Stimulated activated naive CD8-positive, alpha-beta T cell treated with anti-CD3 and anti-CD28 coated beads, Interleukin-15, amount 100 ng/mL, for 72 hours (primary cell): ENCODE results near the gene MOV10L1.
"Not testable (repeated sequence)": the region's sequence is repeated elsewhere in the genome, so short reads cannot be mapped to it uniquely, and the experiment has no call there.

Source experiments
- ATAC-seq: fragments of 150-1000 bp; cut with Tn5 transposase; 2 replicates; pipeline ENCODE4 v1.10.0; 2021; ENCODE audit warnings: mild to moderate bottlenecking, moderate library complexity
- DNase-seq, 2 donors: peaks; one replicate each; pipeline ENCODE4 v3.0.0; 2021 to 2022
- H3K27ac Mint-ChIP-seq, 2 donors: one replicate each; pipeline ENCODE4 v1.8.0; 2022; ENCODE audit warnings: mild to moderate bottlenecking in 2 of 2, mixed read lengths in 2 of 2, moderate library complexity in 2 of 2
- H3K27me3 Mint-ChIP-seq: one replicate; pipeline ENCODE4 v1.8.0; 2022; ENCODE audit warnings: mixed read lengths
- H3K4me1 Mint-ChIP-seq: one replicate; pipeline ENCODE4 v1.8.0; 2022; ENCODE audit warnings: mild to moderate bottlenecking, mixed read lengths
- H3K4me3 Mint-ChIP-seq, 2 donors: one replicate each; pipeline ENCODE4 v1.8.0; 2022; ENCODE audit warnings: mild to moderate bottlenecking in 2 of 2, mixed read lengths in 2 of 2, moderate library complexity in 1 of 2
- H3K9me3 Mint-ChIP-seq, 2 donors: one replicate each; pipeline ENCODE4 v1.8.0; 2022; ENCODE audit warnings: mixed read lengths in 2 of 2

MOV10L1 gene

GRCh38 chr22:50083462-50084079 is 6.2 kb upstream of the MOV10L1 start:
- no peaks in the 10 kb centered on the region for H3K9me3 Mint-ChIP-seq
- ATAC-seq (no peak), DNase-seq (no peak)
- H3K27me3 Mint-ChIP-seq: peaks cover 14% of the 10 kb centered on the region
- no peak overlapping the region for H3K4me3 Mint-ChIP-seq
- peaks cover 10% of the 10 kb centered on the region for H3K4me1 Mint-ChIP-seq
- no peak overlapping the region for H3K27ac Mint-ChIP-seq

GRCh38 chr22:50084080-50084477 is 5.7 kb upstream of the MOV10L1 start:
- peaks cover 14% of the 10 kb centered on the region for H3K27me3 Mint-ChIP-seq
- H3K4me1 Mint-ChIP-seq: peaks cover 10% of the 10 kb centered on the region
- ATAC-seq (no peak), DNase-seq (no peak)
- peaks cover 0 to 1% of the 10 kb centered on the region in 2 donors for H3K9me3 Mint-ChIP-seq
- H3K27ac Mint-ChIP-seq: peak overlapping the region in 1 of 2 donors; percentile 54
- H3K4me3 Mint-ChIP-seq: no peak overlapping the region

GRCh38 chr22:50084614-50085021 is 5.2 kb upstream of the MOV10L1 start:
- DNase-seq: no peak
- Mint-ChIP-seq H3K4me1 (peaks cover 10% of the 10 kb centered on the region), H3K4me3 (no peak overlapping the region)

GRCh38 chr22:50085211-50085972 is 4.4 kb upstream of the MOV10L1 start, which contains the start of gene MLC1:
Gene MLC1, minus strand, starts transcription at chr22:50085426. Its CDS starts 524 bp downstream, at chr22:50084902.
- no peak within 1 kb of the TSS for H3K4me3 Mint-ChIP-seq
- peak; percentile 38 to 41 for DNase-seq
- ATAC-seq: no peak
- H3K27me3 Mint-ChIP-seq: peaks cover 16% of the 10 kb centered on the region
- peaks cover 10% of the 10 kb centered on the region for H3K4me1 Mint-ChIP-seq
- peak within 1 kb of the TSS; percentile 54 to 59 for H3K27ac Mint-ChIP-seq
- H3K9me3 Mint-ChIP-seq: peaks cover 2 to 9% of the 10 kb centered on the region in 2 donors

More at GRCh38 chr22:50084614-50085021, 5.2 kb upstream of the MOV10L1 start:
- H3K27ac Mint-ChIP-seq: no peak overlapping the region
- peaks cover 0 to 6% of the 10 kb centered on the region in 2 donors for H3K9me3 Mint-ChIP-seq
- no peak for ATAC-seq
- peaks cover 14% of the 10 kb centered on the region for H3K27me3 Mint-ChIP-seq

GRCh38 chr22:50086526-50086925 is 3.3 kb upstream of the MOV10L1 start:
- DNase-seq (no peak), ATAC-seq (no peak)
- peaks cover 10% of the 10 kb centered on the region for H3K4me1 Mint-ChIP-seq
- H3K27ac Mint-ChIP-seq: no peak overlapping the region
- H3K4me3 Mint-ChIP-seq: no peak overlapping the region
- H3K27me3 Mint-ChIP-seq: peaks cover 26% of the 10 kb centered on the region
- H3K9me3 Mint-ChIP-seq: peaks cover 4 to 14% of the 10 kb centered on the region in 2 donors

GRCh38 chr22:50086975-50087374 is 2.8 kb upstream of the MOV10L1 start:
- peaks cover 4 to 14% of the 10 kb centered on the region in 2 donors for H3K9me3 Mint-ChIP-seq
- not testable (repeated sequence) for DNase-seq, ATAC-seq, H3K27ac Mint-ChIP-seq, H3K4me3 Mint-ChIP-seq, H3K4me1 Mint-ChIP-seq
- peaks cover 26% of the 10 kb centered on the region for H3K27me3 Mint-ChIP-seq

GRCh38 chr22:50087646-50088045 is 2.2 kb upstream of the MOV10L1 start:
- no peak for ATAC-seq
- no peak overlapping the region for H3K4me3 Mint-ChIP-seq
- peaks cover 26% of the 10 kb centered on the region for H3K27me3 Mint-ChIP-seq
- peaks cover 4 to 14% of the 10 kb centered on the region in 2 donors for H3K9me3 Mint-ChIP-seq
- peaks cover 10% of the 10 kb centered on the region for H3K4me1 Mint-ChIP-seq
- no peak for DNase-seq
- H3K27ac Mint-ChIP-seq: no peak overlapping the region

- Mint-ChIP-seq H3K4me3 (no peak overlapping the region), H3K27ac (no peak overlapping the region)
- no peak for ATAC-seq
Measured at GRCh38 chr22:50088096-50088495, 1.7 kb upstream of the MOV10L1 start.

GRCh38 chr22:50089231-50089630 is 575 bp upstream of the MOV10L1 start:
- Mint-ChIP-seq H3K4me1 (no peaks in the 10 kb centered on the region), H3K27ac (no peak overlapping the region), H3K4me3 (no peak overlapping the region), H3K27me3 (peaks cover 26% of the 10 kb centered on the region), H3K9me3 (peaks cover 4 to 14% of the 10 kb centered on the region in 2 donors)
- DNase-seq (no peak), ATAC-seq (no peak)

More at GRCh38 chr22:50088096-50088495, 1.7 kb upstream of the MOV10L1 start:
- peaks cover 26% of the 10 kb centered on the region for H3K27me3 Mint-ChIP-seq
- no peak for DNase-seq
- peaks cover 8% of the 10 kb centered on the region for H3K4me1 Mint-ChIP-seq
- peaks cover 4 to 14% of the 10 kb centered on the region in 2 donors for H3K9me3 Mint-ChIP-seq

- Mint-ChIP-seq H3K4me3 (no peak overlapping the region), H3K27me3 (peaks cover 32% of the 10 kb centered on the region), H3K27ac (no peak overlapping the region), H3K4me1 (no peaks in the 10 kb centered on the region), H3K9me3 (peaks cover 4 to 14% of the 10 kb centered on the region in 2 donors)
- ATAC-seq: no peak
- no peak for DNase-seq
Measured at GRCh38 chr22:50090412-50090714, 557 bp downstream of the MOV10L1 start.

- ATAC-seq: no peak
- H3K9me3 Mint-ChIP-seq: peaks cover 4 to 14% of the 10 kb centered on the region in 2 donors
- H3K27me3 Mint-ChIP-seq: peaks cover 37% of the 10 kb centered on the region
- no peaks in the 10 kb centered on the region for H3K4me1 Mint-ChIP-seq
- DNase-seq: no peak
- H3K4me3 Mint-ChIP-seq: no peak overlapping the region
- no peak overlapping the region for H3K27ac Mint-ChIP-seq
Measured at GRCh38 chr22:50091092-50091768, 1.4 kb downstream of the MOV10L1 start.

- Mint-ChIP-seq H3K27me3 (peaks cover 41% of the 10 kb centered on the region), H3K4me3 (no peak overlapping the region), H3K4me1 (no peaks in the 10 kb centered on the region), H3K27ac (no peak overlapping the region), H3K9me3 (peaks cover 4 to 14% of the 10 kb centered on the region in 2 donors)
- DNase-seq: no peak
- no peak for ATAC-seq
Measured at GRCh38 chr22:50092342-50092741, 2.5 kb downstream of the MOV10L1 start.

GRCh38 chr22:50098052-50098451 is 8.2 kb downstream of the MOV10L1 start:
- H3K27me3 Mint-ChIP-seq: peaks cover 65% of the 10 kb centered on the region
- H3K27ac Mint-ChIP-seq: no peak overlapping the region
- no peak overlapping the region for H3K4me3 Mint-ChIP-seq

GRCh38 chr22:50101870-50102565 is 12.2 kb downstream of the MOV10L1 start:
- Mint-ChIP-seq H3K9me3 (no peaks in the 10 kb centered on the region), H3K27me3 (peaks cover 46% of the 10 kb centered on the region), H3K27ac (peak overlapping the region in 1 of 2 donors; percentile 90), H3K4me3 (no peak overlapping the region), H3K4me1 (peaks cover 30% of the 10 kb centered on the region)
- ATAC-seq (no peak), DNase-seq (no peak)

More at GRCh38 chr22:50098052-50098451, 8.2 kb downstream of the MOV10L1 start:
- no peak for DNase-seq
- no peak for ATAC-seq
- Mint-ChIP-seq H3K4me1 (peaks cover 18% of the 10 kb centered on the region), H3K9me3 (no peaks in the 10 kb centered on the region)

- Mint-ChIP-seq H3K9me3 (no peaks in the 10 kb centered on the region), H3K4me1 (peaks cover 30% of the 10 kb centered on the region), H3K4me3 (no peak overlapping the region), H3K27me3 (peaks cover 39% of the 10 kb centered on the region), H3K27ac (no peak overlapping the region)
- DNase-seq (no peak), ATAC-seq (no peak)
Measured at GRCh38 chr22:50102946-50103345, 13.1 kb downstream of the MOV10L1 start.
